SK-N-SH treated with all-trans-retinoic acid at 6 μM for 48 hours (cell line): ENCODE measurements around the gene IWS1.

Source experiments
- ATAC-seq: fragments of 200-7000 bp; cut with Tn5 transposase; 3 replicates; pipeline ENCODE4 v1.9.1; 2020; ENCODE audit warnings: mild to moderate bottlenecking, moderate library complexity
- ARNTL ChIP-seq: fragments of 450-650 bp; formaldehyde crosslinking; IDR thresholded peaks from 2 replicates; pipeline ENCODE4 v1.5.0; 2020; ENCODE audit warnings: low read depth, mild to moderate bottlenecking, moderate library complexity, borderline replicate concordance
- BACH2 ChIP-seq: fragments of 250-450 bp; sonication (Bioruptor Pico); IDR thresholded peaks from 2 replicates; pipeline ENCODE4 v1.9.0; 2021; ENCODE audit warnings: mild to moderate bottlenecking, borderline replicate concordance
- CSDC2 ChIP-seq: fragments of 250-450 bp; sonication (Bioruptor Pico); IDR thresholded peaks from 2 replicates; pipeline ENCODE4 v1.5.0; 2020; ENCODE audit warnings: mild to moderate bottlenecking, moderate library complexity
- ESRRG ChIP-seq: fragments of 250-450 bp; sonication (Bioruptor Pico); IDR thresholded peaks from 2 replicates; pipeline ENCODE4 v1.6.1; 2021; ENCODE audit warnings: mild to moderate bottlenecking
- GLIS3 ChIP-seq: fragments of 250-450 bp; sonication (Bioruptor Pico); IDR thresholded peaks from 2 replicates; pipeline ENCODE4 v1.5.0; 2020; ENCODE audit warnings: mild to moderate bottlenecking, moderate library complexity
- ISL1 ChIP-seq: fragments of 250-450 bp; sonication (Bioruptor Pico); IDR thresholded peaks from 2 replicates; pipeline ENCODE4 v2.1.2; 2022; ENCODE audit warnings: mild to moderate bottlenecking, moderate library complexity
- OSR1 ChIP-seq: fragments of 250-450 bp; sonication (Bioruptor Pico); IDR thresholded peaks from 2 replicates; pipeline ENCODE4 v1.8.0; 2022; ENCODE audit warnings: moderate library complexity, mild to moderate bottlenecking, inconsistent platforms
- PATZ1 ChIP-seq: fragments of 250-450 bp; sonication (Bioruptor Pico); IDR thresholded peaks from 2 replicates; pipeline ENCODE4 v1.8.0; 2020; ENCODE audit warnings: mild to moderate bottlenecking, moderate library complexity, borderline replicate concordance
- PPARA ChIP-seq: fragments of 250-450 bp; sonication (Bioruptor Pico); IDR thresholded peaks from 2 replicates; pipeline ENCODE4 v1.5.0; 2020; ENCODE audit warnings: mild to moderate bottlenecking, borderline replicate concordance
- RARB ChIP-seq: fragments of 250-450 bp; sonication (Bioruptor Pico); IDR thresholded peaks from 2 replicates; pipeline ENCODE4 v1.8.0; 2021; ENCODE audit warnings: mild to moderate bottlenecking, moderate library complexity
- SNAI2 ChIP-seq: fragments of 250-450 bp; sonication (Bioruptor Pico); IDR thresholded peaks from 2 replicates; pipeline ENCODE4 v1.5.0; 2020; ENCODE audit warnings: mild to moderate bottlenecking, moderate library complexity
- TCF4 ChIP-seq: fragments of 250-450 bp; sonication (Bioruptor Pico); IDR thresholded peaks from 2 replicates; pipeline ENCODE4 v1.8.0; 2021; ENCODE audit warnings: mild to moderate bottlenecking, moderate library complexity, borderline replicate concordance
- TOX ChIP-seq: fragments of 250-450 bp; sonication (Bioruptor Pico); IDR thresholded peaks from 2 replicates; pipeline ENCODE4 v1.8.0; 2021; ENCODE audit warnings: mild to moderate bottlenecking, moderate library complexity, borderline replicate concordance
- ZC3H10 ChIP-seq: fragments of 250-450 bp; sonication (Bioruptor Pico); IDR thresholded peaks from 2 replicates; pipeline ENCODE4 v1.5.1; 2021; ENCODE audit warnings: mild to moderate bottlenecking, moderate library complexity
- ZFP3 ChIP-seq: fragments of 250-450 bp; sonication (Bioruptor Pico); IDR thresholded peaks from 2 replicates; pipeline ENCODE4 v1.5.0; 2020; ENCODE audit warnings: mild to moderate bottlenecking, moderate library complexity
- ZFP30 ChIP-seq: fragments of 450-650 bp; formaldehyde crosslinking; IDR thresholded peaks from 2 replicates; pipeline ENCODE4 v1.5.0; 2022; ENCODE audit warnings: mild to moderate bottlenecking, moderate library complexity
- ZNF565 ChIP-seq: fragments of 450-650 bp; formaldehyde crosslinking; conservative IDR thresholded peaks from 2 replicates; pipeline ENCODE4 v1.5.0; 2020; ENCODE audit warnings: low read depth, mild to moderate bottlenecking, moderate library complexity
- ZNF70 ChIP-seq: fragments of 450-650 bp; formaldehyde crosslinking; IDR thresholded peaks from 2 replicates; pipeline ENCODE4 v1.5.0; 2020; ENCODE audit warnings: mild to moderate bottlenecking, moderate library complexity
- ZNF8 ChIP-seq: fragments of 450-650 bp; formaldehyde crosslinking; IDR thresholded peaks from 2 replicates; pipeline ENCODE4 v1.5.0; 2020; ENCODE audit warnings: mild to moderate bottlenecking, moderate library complexity
- TF ChIP-seq, protein P1 (sequence below): fragments of 250-450 bp; sonication (Bioruptor Pico); IDR thresholded peaks from 2 replicates; pipeline ENCODE4 v1.8.0; 2021; ENCODE audit warnings: low read depth, mild to moderate bottlenecking, moderate library complexity, borderline replicate concordance

Gene IWS1

GRCh38 chr2:127472268-127472667 is 54.0 kb downstream of the IWS1 start (continued):
- TF ChIP-seq ZNF8 = no peak
- TF ChIP-seq TCF4 = no peak
- TF ChIP-seq, all 23 proteins: peak for 0

DNA sequence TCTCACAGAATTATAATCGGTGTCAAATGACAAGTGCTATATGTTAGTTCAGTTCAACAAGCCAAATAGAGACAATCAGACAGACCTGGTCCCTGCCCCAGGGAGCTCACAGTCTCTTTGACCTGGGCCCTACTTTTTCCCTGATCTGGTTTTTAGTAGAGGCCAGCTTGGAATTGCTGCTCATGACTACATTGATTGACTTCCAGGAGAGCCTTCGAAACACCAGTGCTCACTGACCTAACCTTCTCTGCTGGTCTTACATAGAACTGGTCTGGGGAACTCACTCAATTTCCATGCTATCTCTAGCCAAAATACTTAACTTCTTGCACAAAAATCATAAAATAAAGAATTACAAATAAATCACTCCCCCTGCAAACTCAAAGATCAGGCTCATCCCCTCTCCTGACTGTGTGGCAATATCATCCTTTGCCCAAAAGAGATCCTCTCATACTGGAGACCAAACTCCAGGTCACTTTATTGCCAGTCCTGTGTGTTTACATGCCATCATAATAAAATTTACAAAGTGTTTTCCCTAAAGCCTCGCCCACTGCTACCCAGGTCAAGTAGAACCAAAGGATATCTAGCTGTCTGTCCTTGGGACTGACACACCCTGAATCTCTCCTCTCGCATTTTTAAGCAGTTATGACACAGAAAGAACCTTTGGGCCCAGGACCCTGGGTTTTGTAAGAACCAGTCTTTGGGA is 54.9 kb downstream of the IWS1 start:
- ATAC-seq = no peak
- TF ChIP-seq ARNTL (CRISPR knock-in tag) = no peak
- TF ChIP-seq ZFP3 (CRISPR knock-in tag) = no peak
- no peak for TF ChIP-seq ZC3H10 (CRISPR knock-in tag)
- TF ChIP-seq, all 23 proteins: peak for 0

- TF ChIP-seq SNAI2 (CRISPR knock-in tag) = no peak
- no peak for TF ChIP-seq ZNF70 (CRISPR knock-in tag)
- TF ChIP-seq ARNTL (CRISPR knock-in tag) = no peak
- TF ChIP-seq ZFP30 = no peak
- no peak for TF ChIP-seq ISL1 (CRISPR knock-in tag)
- TF ChIP-seq, protein P1, sequence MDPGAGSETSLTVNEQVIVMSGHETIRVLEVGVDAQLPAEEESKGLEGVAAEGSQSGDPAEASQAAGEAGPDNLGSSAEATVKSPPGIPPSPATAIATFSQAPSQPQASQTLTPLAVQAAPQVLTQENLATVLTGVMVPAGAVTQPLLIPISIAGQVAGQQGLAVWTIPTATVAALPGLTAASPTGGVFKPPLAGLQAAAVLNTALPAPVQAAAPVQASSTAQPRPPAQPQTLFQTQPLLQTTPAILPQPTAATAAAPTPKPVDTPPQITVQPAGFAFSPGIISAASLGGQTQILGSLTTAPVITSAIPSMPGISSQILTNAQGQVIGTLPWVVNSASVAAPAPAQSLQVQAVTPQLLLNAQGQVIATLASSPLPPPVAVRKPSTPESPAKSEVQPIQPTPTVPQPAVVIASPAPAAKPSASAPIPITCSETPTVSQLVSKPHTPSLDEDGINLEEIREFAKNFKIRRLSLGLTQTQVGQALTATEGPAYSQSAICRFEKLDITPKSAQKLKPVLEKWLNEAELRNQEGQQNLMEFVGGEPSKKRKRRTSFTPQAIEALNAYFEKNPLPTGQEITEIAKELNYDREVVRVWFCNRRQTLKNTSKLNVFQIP = no peak
- TF ChIP-seq ZNF8 = no peak
- TF ChIP-seq ZC3H10 (CRISPR knock-in tag) = no peak
- no peak for TF ChIP-seq CSDC2 (CRISPR knock-in tag)
- TF ChIP-seq ZNF565 (CRISPR knock-in tag) = no peak
- TF ChIP-seq, all 23 proteins: peak for 0
- no peak for ATAC-seq
These were observed 56.3 kb downstream of the IWS1 start for GRCh38 chr2:127469974-127470373.

GRCh38 chr2:127469051-127469450 is 57.2 kb downstream of the IWS1 start:
- TF ChIP-seq, protein P1 = no peak
- TF ChIP-seq ISL1 (CRISPR knock-in tag) = no peak
- TF ChIP-seq, all 23 proteins: peak for 0
- no peak for ATAC-seq

- TF ChIP-seq SNAI2 (CRISPR knock-in tag) = no peak
- TF ChIP-seq ZFP3 (CRISPR knock-in tag) = no peak
- TF ChIP-seq ARNTL (CRISPR knock-in tag) = no peak
- TF ChIP-seq ESRRG = no peak
- TF ChIP-seq ZNF70 (CRISPR knock-in tag) = no peak
- no peak for TF ChIP-seq ISL1 (CRISPR knock-in tag)
- no peak for TF ChIP-seq PPARA (CRISPR knock-in tag)
- no peak for TF ChIP-seq TOX (CRISPR knock-in tag)
- no peak for TF ChIP-seq OSR1
- TF ChIP-seq BACH2 (CRISPR knock-in tag) = no peak
- no peak for TF ChIP-seq RARB (CRISPR knock-in tag)
- TF ChIP-seq, all 23 proteins: peak for 0
- no peak for ATAC-seq
These were observed 61.0 kb downstream of the IWS1 start for GRCh38 chr2:127465258-127465657.

DNA sequence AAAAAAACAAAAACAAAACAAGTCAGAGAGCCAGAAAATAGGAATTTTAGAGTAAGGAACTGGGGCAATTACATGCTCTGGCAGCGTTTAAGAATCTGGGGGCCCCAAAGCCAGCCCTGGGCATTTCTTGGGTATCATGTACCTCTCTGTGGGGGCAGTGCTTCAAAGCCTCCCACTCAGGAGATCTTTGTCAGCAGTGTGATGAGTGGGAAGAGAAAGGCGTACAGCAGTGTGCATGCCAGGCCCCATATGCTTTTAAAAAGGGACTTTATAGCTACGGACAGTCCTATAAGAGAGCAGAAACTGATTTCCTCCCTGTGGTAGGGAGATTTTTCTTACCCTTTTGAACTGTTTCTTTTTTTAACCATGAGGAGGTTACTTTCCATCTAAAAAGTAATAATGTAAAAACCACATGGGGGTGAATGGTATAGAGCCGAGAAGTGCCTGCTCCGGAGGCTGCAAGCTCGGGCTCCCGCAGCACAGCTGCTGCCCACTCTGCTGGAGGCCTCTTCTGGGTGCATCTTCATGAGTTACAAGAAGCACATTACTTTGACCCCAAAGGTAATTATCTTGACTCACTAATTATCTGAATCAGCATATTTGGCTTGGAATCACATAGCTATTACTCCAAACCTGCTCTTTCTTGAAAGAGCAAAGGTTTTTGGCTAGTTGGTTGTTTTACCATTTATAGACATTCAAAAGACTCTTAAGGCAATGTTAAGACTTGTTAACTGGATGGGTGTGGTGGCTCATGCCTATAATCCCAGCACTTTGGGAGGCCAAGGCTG is 61.6 kb downstream of the IWS1 start:
- no peak for TF ChIP-seq ZC3H10 (CRISPR knock-in tag)
- TF ChIP-seq ZNF565 (CRISPR knock-in tag) = no peak
- no peak for TF ChIP-seq PPARA (CRISPR knock-in tag)
- TF ChIP-seq ISL1 (CRISPR knock-in tag) = no peak
- no peak for TF ChIP-seq ZNF8
- no peak for TF ChIP-seq OSR1
- no peak for TF ChIP-seq SNAI2 (CRISPR knock-in tag)
- TF ChIP-seq, protein P1 = no peak
- no peak for TF ChIP-seq ZFP30
- no peak for TF ChIP-seq TCF4
- TF ChIP-seq PATZ1 (CRISPR knock-in tag) = no peak
- no peak for TF ChIP-seq CSDC2 (CRISPR knock-in tag)
- no peak for TF ChIP-seq ESRRG
- TF ChIP-seq ARNTL (CRISPR knock-in tag) = no peak
- no peak for TF ChIP-seq GLIS3 (CRISPR knock-in tag)
- TF ChIP-seq, all 23 proteins: peak for 0
- no peak for ATAC-seq
